ENCODE data around the gene PIEZO2. TPM values are rescaled to one million over a fixed set of nuclear protein-coding genes. Genes with fewer than 3 reads are reported as not detected.

Gene PIEZO2
- total and polyA plus RNA-seq, 8 donors = 0.38 to 11.1 (median 3.0) TPM

DNA sequence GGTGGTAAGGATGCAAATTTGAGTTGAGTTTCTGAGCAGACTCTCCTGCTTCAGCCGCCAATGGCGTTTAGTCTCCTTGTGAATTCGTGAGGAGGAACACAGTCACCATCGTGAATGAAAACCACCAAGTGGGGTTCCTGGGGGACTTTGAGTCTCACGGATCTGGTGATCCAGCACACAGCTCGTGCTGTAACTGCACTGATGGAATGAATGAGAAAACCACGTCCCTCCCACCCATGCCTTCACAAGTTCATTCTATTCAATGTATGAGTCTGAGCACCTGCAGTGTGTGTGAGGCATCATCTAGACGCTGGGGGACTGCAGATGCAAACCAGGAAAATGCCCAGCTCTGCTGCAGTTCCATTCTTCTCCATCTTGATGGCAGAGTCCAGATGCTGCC is 127.9 kb downstream of the PIEZO2 start:
- H3K4me1 ChIP-seq = no peaks in the 10 kb centered on the region
- H3K27me3 ChIP-seq = no peaks in the 10 kb centered on the region
- FAIRE-seq (no peak), ATAC-seq (no peak), DNase-seq (no peak)
- no peaks in the 10 kb centered on the region for H3K9me3 ChIP-seq
- H3K27ac ChIP-seq = no peak overlapping the region
- no peak overlapping the region for H3K4me3 ChIP-seq
- TF ChIP-seq, protein P1, sequence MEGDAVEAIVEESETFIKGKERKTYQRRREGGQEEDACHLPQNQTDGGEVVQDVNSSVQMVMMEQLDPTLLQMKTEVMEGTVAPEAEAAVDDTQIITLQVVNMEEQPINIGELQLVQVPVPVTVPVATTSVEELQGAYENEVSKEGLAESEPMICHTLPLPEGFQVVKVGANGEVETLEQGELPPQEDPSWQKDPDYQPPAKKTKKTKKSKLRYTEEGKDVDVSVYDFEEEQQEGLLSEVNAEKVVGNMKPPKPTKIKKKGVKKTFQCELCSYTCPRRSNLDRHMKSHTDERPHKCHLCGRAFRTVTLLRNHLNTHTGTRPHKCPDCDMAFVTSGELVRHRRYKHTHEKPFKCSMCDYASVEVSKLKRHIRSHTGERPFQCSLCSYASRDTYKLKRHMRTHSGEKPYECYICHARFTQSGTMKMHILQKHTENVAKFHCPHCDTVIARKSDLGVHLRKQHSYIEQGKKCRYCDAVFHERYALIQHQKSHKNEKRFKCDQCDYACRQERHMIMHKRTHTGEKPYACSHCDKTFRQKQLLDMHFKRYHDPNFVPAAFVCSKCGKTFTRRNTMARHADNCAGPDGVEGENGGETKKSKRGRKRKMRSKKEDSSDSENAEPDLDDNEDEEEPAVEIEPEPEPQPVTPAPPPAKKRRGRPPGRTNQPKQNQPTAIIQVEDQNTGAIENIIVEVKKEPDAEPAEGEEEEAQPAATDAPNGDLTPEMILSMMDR (IDR thresholded peaks at IDR 0.05) = no peak
- 65 to 69% methylated on average over 8 of the region's 8 CpGs for WGBS, 2 donors
- intact Hi-C loops (cut with DNase I) = loop anchor here in 1 of 3 donors (10.0 kb wide), 1 partner anchor 137 kb away; no protein-coding TSS in a partner anchor
- no peaks in the 10 kb centered on the region for H3K36me3 ChIP-seq

DNA sequence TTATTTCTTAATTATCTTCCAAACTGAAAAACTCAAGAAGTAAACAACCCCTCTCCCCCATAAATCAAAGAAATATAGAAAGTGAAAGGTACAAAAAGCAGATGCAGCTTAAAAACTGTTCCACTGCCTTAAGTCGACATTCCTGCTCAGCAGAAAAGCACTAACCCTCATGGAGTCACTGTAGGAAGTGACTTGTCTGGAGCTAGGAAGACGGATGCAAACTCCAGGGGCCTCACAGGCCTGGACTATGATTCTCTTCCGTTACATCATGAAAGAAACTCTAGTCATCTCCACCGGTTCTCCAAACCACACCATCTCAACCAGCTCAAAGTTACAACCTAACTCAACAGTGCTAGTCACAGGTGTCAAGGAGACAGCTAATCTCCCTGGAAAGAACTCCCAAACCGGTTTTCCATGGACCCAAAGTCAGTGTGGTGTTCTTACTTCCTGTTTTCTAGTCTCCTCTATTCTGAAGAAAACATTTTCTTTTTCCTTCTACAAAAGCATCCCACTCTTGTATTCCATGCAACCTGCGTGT is 128.4 kb downstream of the PIEZO2 start:
- WGBS, 2 donors = 58 to 72% methylated on average over 6 of the region's 6 CpGs
- intact Hi-C loops (cut with DNase I) = loop anchor here in 1 of 3 donors (10.0 kb wide), 1 partner anchor 136 kb away; no protein-coding TSS in a partner anchor
- FAIRE-seq (no peak), DNase-seq (no peak), ATAC-seq (no peak)
- H3K27ac ChIP-seq = no peak overlapping the region
- H3K9me3 ChIP-seq = no peaks in the 10 kb centered on the region
- no peaks in the 10 kb centered on the region for H3K36me3 ChIP-seq
- H3K4me3 ChIP-seq = no peak overlapping the region
- H3K27me3 ChIP-seq = no peaks in the 10 kb centered on the region
- TF ChIP-seq, protein P1 (IDR thresholded peaks at IDR 0.05) = no peak
- no peaks in the 10 kb centered on the region for H3K4me1 ChIP-seq

DNA sequence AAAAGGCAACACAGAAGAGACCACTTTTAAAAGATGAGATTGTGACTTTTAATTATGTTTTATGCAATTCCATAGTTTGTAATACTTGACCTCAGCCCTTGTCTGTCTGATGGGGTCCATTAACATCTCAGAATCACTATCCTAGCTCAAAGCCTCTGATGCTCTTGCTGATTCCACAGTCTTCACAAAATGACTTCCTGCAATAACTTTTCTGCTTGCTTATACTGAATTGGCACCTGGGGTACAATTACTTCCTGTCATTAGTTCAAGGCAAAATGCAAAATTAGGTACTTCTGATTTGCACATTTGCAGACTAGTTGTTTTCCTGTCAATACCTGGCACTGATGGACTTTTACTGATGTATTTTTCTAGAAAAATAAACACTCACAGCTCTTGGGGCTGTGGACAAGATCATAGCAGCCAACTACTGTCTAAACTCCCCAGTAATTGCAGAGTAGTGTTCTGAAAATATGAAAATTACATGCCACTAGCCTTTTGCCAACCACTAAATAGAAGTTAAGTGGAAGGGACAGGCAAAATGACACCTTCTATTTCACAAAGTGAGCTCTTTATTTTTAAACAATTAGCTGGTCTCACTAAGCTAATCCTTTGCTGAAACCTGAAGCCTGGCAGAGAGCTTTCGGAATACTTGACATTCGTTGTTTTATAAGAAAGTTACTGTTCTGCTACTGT is 129.1 kb downstream of the PIEZO2 start:
- no peak overlapping the region for H3K27ac ChIP-seq
- TF ChIP-seq, protein P1 (IDR thresholded peaks at IDR 0.05) = no peak
- no peak for ATAC-seq

DNA sequence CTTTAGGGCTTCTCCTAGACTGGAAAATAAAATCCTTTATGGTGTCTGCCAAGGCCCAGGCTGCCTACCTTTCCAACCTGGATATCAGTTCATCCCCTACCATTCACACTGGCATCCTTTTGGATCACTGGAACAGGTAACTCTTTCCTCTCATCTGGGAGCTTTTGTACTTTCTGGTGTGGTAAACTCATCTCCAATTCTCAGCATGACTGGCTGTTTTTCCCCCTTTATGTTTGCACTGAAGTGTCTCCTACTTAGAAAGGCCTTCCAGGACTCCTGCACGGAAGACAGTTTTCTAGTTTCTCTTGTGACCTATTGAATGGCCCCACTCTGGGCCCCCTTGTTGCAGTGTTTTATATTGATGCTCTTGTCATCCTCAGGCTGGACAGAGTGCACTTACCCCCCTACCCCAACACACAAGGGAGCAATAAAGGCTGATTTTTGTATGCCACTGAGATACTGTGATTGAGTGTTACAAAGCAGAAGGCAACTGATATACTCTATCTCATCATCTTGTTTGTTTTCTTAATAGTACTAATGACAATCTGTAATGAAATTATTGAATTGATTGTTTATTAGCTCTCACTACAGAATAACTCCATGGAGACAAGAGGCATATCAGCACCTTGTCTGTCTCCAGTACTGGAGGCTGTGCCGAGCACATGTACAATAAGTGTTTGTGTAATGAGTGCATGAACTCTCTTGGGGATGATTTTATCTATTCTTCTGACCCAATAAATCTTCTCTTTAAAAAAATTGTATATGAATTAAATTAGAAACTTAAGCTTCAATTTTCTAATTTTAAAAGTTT is 129.9 kb downstream of the PIEZO2 start:
- intact Hi-C loops (cut with DNase I) = loop anchor here in 1 of 3 donors (10.0 kb wide), 1 partner anchor 135 kb away; no protein-coding TSS in a partner anchor
- no peaks in the 10 kb centered on the region for H3K4me1 ChIP-seq
- no peaks in the 10 kb centered on the region for H3K9me3 ChIP-seq
- no peaks in the 10 kb centered on the region for H3K27me3 ChIP-seq
- ATAC-seq = no peak
- FAIRE-seq = no peak
- H3K27ac ChIP-seq = no peak overlapping the region
- no peak for DNase-seq
- TF ChIP-seq, protein P1 (IDR thresholded peaks at IDR 0.05) = no peak
- H3K4me3 ChIP-seq = no peak overlapping the region
- 81 to 89% methylated on average over 2 of the region's 2 CpGs for WGBS, 2 donors
- no peaks in the 10 kb centered on the region for H3K36me3 ChIP-seq

More for the DNA sequence above, 129.1 kb downstream of the PIEZO2 start:
- no peaks in the 10 kb centered on the region for H3K4me1 ChIP-seq
- intact Hi-C loops (cut with DNase I) = loop anchor here in 1 of 3 donors (10.0 kb wide), 1 partner anchor 136 kb away; no protein-coding TSS in a partner anchor
- FAIRE-seq = no peak
- H3K27me3 ChIP-seq = no peaks in the 10 kb centered on the region
- no peak for DNase-seq
- no peaks in the 10 kb centered on the region for H3K9me3 ChIP-seq
- no peaks in the 10 kb centered on the region for H3K36me3 ChIP-seq
- no peak overlapping the region for H3K4me3 ChIP-seq
- 75 to 77% methylated on average over 2 of the region's 2 CpGs for WGBS, 2 donors
